Liver (tissue), 3 donors: ENCODE results near the gene ALCAM.

Source experiments
- CTCF ChIP-seq: fragments of 150-350 bp; IDR thresholded peaks from 2 replicates; pipeline ENCODE4 v1.5.1; 2017; ENCODE audit warnings: improper control_type of control experiment, low read depth, low read length; ENCODE audit not compliant: missing input control
- GABPA ChIP-seq, 2 donors: IDR thresholded peaks in 1 of 2; conservative IDR thresholded peaks in 1 of 2; 2 replicates each; pipeline ENCODE4 v1.6.1; 2016; ENCODE audit warnings: antibody characterized with exemption in 2 of 2, mild to moderate bottlenecking in 1 of 2, moderate library complexity in 1 of 2
- HNF4A ChIP-seq, 2 donors: conservative IDR thresholded peaks; 2 replicates each; pipeline ENCODE4 v1.6.1; 2016; ENCODE audit warnings: antibody characterized with exemption in 2 of 2, mild to moderate bottlenecking in 2 of 2
- JUND ChIP-seq, 2 donors: IDR thresholded peaks; 2 replicates each; pipeline ENCODE4 v1.6.1; 2016; ENCODE audit warnings: antibody characterized with exemption in 2 of 2
- RAD21 ChIP-seq, 2 donors: IDR thresholded peaks; 2 replicates each; pipeline ENCODE4 v1.6.1; 2016; ENCODE audit warnings: antibody characterized with exemption in 2 of 2, mild to moderate bottlenecking in 2 of 2
- RXRA ChIP-seq, 2 donors: IDR thresholded peaks; 2 replicates each; pipeline ENCODE4 v1.6.1; 2017 to 2018; ENCODE audit warnings: antibody characterized with exemption in 2 of 2, mild to moderate bottlenecking in 1 of 2
- TAF1 ChIP-seq: conservative IDR thresholded peaks from 2 replicates; pipeline ENCODE4 v1.6.1; 2016; ENCODE audit warnings: antibody characterized with exemption, mild to moderate bottlenecking
- TF ChIP-seq, protein P1 (sequence below): IDR thresholded peaks from 2 replicates; pipeline ENCODE4 v1.6.1; 2016; ENCODE audit warnings: antibody characterized with exemption
- TF ChIP-seq, protein P2 (sequence below): IDR thresholded peaks from 2 replicates; pipeline ENCODE4 v1.6.1; 2016; ENCODE audit warnings: antibody characterized with exemption, mild to moderate bottlenecking
- donor health status: healthy.
- donor health status: healthy.

GRCh38 chr3:105353485-105354161 is 13.1 kb upstream of the ALCAM start:
- TF ChIP-seq CTCF (no peak), RXRA (IDR thresholded peaks at IDR 0.05) (no peak), GABPA (IDR thresholded peaks at IDR 0.05 in 1 of 2, conservative IDR thresholded peaks at IDR 0.05 in 1 of 2) (no peak), HNF4A (conservative IDR thresholded peaks at IDR 0.05) (no peak), RAD21 (IDR thresholded peaks at IDR 0.05) (no peak), JUND (IDR thresholded peaks at IDR 0.05) (no peak), TAF1 (no peak)
- TF ChIP-seq, protein P1, sequence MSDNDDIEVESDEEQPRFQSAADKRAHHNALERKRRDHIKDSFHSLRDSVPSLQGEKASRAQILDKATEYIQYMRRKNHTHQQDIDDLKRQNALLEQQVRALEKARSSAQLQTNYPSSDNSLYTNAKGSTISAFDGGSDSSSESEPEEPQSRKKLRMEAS, result no peak
- TF ChIP-seq, protein P2, sequence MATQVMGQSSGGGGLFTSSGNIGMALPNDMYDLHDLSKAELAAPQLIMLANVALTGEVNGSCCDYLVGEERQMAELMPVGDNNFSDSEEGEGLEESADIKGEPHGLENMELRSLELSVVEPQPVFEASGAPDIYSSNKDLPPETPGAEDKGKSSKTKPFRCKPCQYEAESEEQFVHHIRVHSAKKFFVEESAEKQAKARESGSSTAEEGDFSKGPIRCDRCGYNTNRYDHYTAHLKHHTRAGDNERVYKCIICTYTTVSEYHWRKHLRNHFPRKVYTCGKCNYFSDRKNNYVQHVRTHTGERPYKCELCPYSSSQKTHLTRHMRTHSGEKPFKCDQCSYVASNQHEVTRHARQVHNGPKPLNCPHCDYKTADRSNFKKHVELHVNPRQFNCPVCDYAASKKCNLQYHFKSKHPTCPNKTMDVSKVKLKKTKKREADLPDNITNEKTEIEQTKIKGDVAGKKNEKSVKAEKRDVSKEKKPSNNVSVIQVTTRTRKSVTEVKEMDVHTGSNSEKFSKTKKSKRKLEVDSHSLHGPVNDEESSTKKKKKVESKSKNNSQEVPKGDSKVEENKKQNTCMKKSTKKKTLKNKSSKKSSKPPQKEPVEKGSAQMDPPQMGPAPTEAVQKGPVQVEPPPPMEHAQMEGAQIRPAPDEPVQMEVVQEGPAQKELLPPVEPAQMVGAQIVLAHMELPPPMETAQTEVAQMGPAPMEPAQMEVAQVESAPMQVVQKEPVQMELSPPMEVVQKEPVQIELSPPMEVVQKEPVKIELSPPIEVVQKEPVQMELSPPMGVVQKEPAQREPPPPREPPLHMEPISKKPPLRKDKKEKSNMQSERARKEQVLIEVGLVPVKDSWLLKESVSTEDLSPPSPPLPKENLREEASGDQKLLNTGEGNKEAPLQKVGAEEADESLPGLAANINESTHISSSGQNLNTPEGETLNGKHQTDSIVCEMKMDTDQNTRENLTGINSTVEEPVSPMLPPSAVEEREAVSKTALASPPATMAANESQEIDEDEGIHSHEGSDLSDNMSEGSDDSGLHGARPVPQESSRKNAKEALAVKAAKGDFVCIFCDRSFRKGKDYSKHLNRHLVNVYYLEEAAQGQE, result no peak
